MM.1S (cell line): ENCODE measurements around the gene KYAT1.

ENCODE experiments used
- EZH2 ChIP-seq: fragments of 300-600 bp; sonication (generic); optimal IDR thresholded peaks from 2 replicates; pipeline ENCODE3; 2017; ENCODE audit warnings: low read depth, mild to moderate bottlenecking, antibody characterized with exemption, low read length, mixed read lengths
- TF ChIP-seq, protein P1 (sequence below): fragments of 300-600 bp; sonication (generic); IDR thresholded peaks from 2 replicates; pipeline ENCODE4 v1.5.1; 2016; ENCODE audit warnings: antibody characterized with exemption, low read length, mixed read lengths

DNA sequence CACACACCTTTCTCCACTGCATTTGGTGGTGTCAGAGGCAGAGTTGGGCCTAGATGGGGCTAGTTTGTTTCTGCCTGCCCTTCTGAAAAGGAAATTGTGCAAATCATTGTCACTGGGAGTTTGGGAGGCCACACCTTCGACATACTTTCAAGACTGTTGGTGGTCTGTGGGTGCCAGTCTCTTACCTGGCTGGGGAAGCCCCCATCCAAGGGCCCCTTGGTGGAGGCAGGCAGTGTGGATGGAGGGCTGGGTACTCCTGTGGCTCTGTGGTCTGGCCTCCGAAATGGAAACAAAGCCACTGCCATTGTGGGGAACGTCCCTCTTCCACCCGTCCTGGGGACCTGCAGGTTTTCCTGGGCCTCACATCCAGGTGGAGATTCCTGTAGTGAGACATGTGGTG lies 28.1 kb upstream of the KYAT1 start:
- TF ChIP-seq, protein P1, sequence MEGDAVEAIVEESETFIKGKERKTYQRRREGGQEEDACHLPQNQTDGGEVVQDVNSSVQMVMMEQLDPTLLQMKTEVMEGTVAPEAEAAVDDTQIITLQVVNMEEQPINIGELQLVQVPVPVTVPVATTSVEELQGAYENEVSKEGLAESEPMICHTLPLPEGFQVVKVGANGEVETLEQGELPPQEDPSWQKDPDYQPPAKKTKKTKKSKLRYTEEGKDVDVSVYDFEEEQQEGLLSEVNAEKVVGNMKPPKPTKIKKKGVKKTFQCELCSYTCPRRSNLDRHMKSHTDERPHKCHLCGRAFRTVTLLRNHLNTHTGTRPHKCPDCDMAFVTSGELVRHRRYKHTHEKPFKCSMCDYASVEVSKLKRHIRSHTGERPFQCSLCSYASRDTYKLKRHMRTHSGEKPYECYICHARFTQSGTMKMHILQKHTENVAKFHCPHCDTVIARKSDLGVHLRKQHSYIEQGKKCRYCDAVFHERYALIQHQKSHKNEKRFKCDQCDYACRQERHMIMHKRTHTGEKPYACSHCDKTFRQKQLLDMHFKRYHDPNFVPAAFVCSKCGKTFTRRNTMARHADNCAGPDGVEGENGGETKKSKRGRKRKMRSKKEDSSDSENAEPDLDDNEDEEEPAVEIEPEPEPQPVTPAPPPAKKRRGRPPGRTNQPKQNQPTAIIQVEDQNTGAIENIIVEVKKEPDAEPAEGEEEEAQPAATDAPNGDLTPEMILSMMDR: no peak
- TF ChIP-seq EZH2: no peak
